ENCODE measurements around the gene SCCPDH.

SCCPDH gene

DNA sequence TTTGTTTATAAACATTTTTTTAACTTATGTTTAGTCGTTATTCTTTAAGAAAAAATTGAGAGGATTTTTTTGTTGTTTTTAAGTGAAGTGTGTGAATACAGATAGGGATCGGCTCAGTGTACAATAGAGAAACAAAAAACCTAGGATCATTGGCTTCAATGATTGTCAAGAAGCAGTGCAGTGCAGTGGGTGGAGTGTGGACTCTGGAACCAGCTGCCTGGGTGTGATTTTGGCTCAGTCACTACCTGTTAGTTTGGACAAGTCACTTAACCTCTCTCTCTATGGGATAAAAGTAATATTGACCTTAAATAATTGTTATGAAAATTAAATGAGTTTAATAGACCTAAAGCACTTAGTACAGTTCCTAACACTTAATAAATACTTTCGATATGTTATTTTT is 41.3 kb downstream of the SCCPDH start:
- Histone ChIP-seq H3K27me3 (ENCODE audit: insufficient read depth, poor library complexity, severe bottlenecking) (no peaks in the 10 kb centered on the region), H3K27ac (replicated peaks) (no peak overlapping the region), H3K4me3 (replicated peaks; ENCODE audit: insufficient read depth, low read length) (no peak overlapping the region)
- DNase-seq (ENCODE audit: low read depth in 1 of 2, low spot score in 1 of 2) = no peak
- TF ChIP-seq, protein P1, sequence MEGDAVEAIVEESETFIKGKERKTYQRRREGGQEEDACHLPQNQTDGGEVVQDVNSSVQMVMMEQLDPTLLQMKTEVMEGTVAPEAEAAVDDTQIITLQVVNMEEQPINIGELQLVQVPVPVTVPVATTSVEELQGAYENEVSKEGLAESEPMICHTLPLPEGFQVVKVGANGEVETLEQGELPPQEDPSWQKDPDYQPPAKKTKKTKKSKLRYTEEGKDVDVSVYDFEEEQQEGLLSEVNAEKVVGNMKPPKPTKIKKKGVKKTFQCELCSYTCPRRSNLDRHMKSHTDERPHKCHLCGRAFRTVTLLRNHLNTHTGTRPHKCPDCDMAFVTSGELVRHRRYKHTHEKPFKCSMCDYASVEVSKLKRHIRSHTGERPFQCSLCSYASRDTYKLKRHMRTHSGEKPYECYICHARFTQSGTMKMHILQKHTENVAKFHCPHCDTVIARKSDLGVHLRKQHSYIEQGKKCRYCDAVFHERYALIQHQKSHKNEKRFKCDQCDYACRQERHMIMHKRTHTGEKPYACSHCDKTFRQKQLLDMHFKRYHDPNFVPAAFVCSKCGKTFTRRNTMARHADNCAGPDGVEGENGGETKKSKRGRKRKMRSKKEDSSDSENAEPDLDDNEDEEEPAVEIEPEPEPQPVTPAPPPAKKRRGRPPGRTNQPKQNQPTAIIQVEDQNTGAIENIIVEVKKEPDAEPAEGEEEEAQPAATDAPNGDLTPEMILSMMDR (IDR thresholded peaks at IDR 0.05; ENCODE audit: insufficient read depth, low read length) = no peak
- TF ChIP-seq GABPA (IDR thresholded peaks at IDR 0.05; ENCODE audit: low read depth) = no peak
- TF ChIP-seq, protein P2, sequence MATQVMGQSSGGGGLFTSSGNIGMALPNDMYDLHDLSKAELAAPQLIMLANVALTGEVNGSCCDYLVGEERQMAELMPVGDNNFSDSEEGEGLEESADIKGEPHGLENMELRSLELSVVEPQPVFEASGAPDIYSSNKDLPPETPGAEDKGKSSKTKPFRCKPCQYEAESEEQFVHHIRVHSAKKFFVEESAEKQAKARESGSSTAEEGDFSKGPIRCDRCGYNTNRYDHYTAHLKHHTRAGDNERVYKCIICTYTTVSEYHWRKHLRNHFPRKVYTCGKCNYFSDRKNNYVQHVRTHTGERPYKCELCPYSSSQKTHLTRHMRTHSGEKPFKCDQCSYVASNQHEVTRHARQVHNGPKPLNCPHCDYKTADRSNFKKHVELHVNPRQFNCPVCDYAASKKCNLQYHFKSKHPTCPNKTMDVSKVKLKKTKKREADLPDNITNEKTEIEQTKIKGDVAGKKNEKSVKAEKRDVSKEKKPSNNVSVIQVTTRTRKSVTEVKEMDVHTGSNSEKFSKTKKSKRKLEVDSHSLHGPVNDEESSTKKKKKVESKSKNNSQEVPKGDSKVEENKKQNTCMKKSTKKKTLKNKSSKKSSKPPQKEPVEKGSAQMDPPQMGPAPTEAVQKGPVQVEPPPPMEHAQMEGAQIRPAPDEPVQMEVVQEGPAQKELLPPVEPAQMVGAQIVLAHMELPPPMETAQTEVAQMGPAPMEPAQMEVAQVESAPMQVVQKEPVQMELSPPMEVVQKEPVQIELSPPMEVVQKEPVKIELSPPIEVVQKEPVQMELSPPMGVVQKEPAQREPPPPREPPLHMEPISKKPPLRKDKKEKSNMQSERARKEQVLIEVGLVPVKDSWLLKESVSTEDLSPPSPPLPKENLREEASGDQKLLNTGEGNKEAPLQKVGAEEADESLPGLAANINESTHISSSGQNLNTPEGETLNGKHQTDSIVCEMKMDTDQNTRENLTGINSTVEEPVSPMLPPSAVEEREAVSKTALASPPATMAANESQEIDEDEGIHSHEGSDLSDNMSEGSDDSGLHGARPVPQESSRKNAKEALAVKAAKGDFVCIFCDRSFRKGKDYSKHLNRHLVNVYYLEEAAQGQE (IDR thresholded peaks at IDR 0.05; ENCODE audit: insufficient replicate concordance, low read depth) = no peak
- no peak for TF ChIP-seq POLR2AphosphoS5 (IDR thresholded peaks at IDR 0.05; ENCODE audit: low read depth)
- no peak for TF ChIP-seq SPI1 (IDR thresholded peaks at IDR 0.05; ENCODE audit: borderline replicate concordance, low read depth)

- no peaks in the 10 kb centered on the region for H3K27me3 ChIP-seq (ENCODE audit: insufficient read depth, poor library complexity, severe bottlenecking)
- no peak for TF ChIP-seq POLR2AphosphoS5 (IDR thresholded peaks at IDR 0.05; ENCODE audit: low read depth)
- no peak for TF ChIP-seq GABPA (IDR thresholded peaks at IDR 0.05; ENCODE audit: low read depth)
- TF ChIP-seq, protein P2 (IDR thresholded peaks at IDR 0.05; ENCODE audit: insufficient replicate concordance, low read depth) = no peak
- TF ChIP-seq, protein P1 (IDR thresholded peaks at IDR 0.05; ENCODE audit: insufficient read depth, low read length) = no peak
- TF ChIP-seq SPI1 (IDR thresholded peaks at IDR 0.05; ENCODE audit: borderline replicate concordance, low read depth) = no peak
- no peak overlapping the region for H3K4me3 ChIP-seq (replicated peaks; ENCODE audit: insufficient read depth, low read length)
- DNase-seq (ENCODE audit: low read depth in 1 of 2, low spot score in 1 of 2) = no peak
- H3K27ac ChIP-seq (replicated peaks) = no peak overlapping the region
Measured at GRCh38 chr1:246768403-246769020, 44.3 kb downstream of the SCCPDH start.

- H3K27ac ChIP-seq (replicated peaks) = no peak overlapping the region
- DNase-seq (ENCODE audit: low read depth in 1 of 2, low spot score in 1 of 2) = no peak
- TF ChIP-seq, protein P1 (IDR thresholded peaks at IDR 0.05; ENCODE audit: insufficient read depth, low read length) = no peak
- no peak for TF ChIP-seq GABPA (IDR thresholded peaks at IDR 0.05; ENCODE audit: low read depth)
- TF ChIP-seq POLR2AphosphoS5 (IDR thresholded peaks at IDR 0.05; ENCODE audit: low read depth) = no peak
- TF ChIP-seq, protein P2 (IDR thresholded peaks at IDR 0.05; ENCODE audit: insufficient replicate concordance, low read depth) = no peak
Measured at GRCh38 chr1:246769306-246769705, 45.1 kb downstream of the SCCPDH start.

More at GRCh38 chr1:246769306-246769705, 45.1 kb downstream of the SCCPDH start:
- no peaks in the 10 kb centered on the region for H3K27me3 ChIP-seq (ENCODE audit: insufficient read depth, poor library complexity, severe bottlenecking)
- H3K4me3 ChIP-seq (replicated peaks; ENCODE audit: insufficient read depth, low read length) = no peak overlapping the region

Measured in HL-60 (cell line).